B cell (primary cell): ENCODE results near the gene TMEFF1.

Source experiments
- EZH2 ChIP-seq: IDR thresholded peaks from 2 replicates; pipeline ENCODE4 v1.6.1; 2012; ENCODE audit warnings: borderline replicate concordance, low read depth, mild to moderate bottlenecking, moderate library complexity, low read length; ENCODE audit not compliant: insufficient read depth, poor library complexity, severe bottlenecking
- TF ChIP-seq, protein P1 (sequence below): fragments of 200-600 bp; IDR thresholded peaks from one replicate; pipeline ENCODE4 v1.8.0; 2022; ENCODE audit warnings: antibody characterized with exemption, mild to moderate bottlenecking

DNA sequence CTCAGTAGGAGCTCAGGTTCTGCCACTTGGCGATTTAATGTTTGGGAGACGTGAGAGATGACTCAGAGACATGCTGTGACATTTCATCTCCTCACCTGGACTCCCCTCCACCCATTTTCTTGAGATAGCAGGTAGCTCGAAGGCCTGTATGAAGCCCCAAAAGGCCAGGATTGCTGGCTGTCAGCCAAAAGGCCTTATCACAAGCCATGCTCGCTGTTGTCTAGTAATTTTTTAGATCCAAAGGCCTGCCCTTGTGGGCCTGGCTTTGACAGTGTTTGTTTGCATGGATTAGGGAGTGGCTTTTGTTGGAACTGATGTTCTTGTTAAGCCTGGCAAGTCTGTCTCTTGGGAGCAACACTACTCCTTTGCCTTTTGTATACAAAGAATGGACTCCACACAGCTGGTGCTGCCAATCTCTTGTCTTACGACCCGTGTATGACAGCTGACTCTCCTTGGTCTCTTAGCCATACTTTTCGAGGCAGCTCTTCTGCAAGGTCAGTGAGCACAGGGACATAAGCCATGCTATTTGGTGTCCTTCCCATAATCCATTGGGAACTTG is 127.7 kb downstream of the TMEFF1 start:
- TF ChIP-seq, protein P1, sequence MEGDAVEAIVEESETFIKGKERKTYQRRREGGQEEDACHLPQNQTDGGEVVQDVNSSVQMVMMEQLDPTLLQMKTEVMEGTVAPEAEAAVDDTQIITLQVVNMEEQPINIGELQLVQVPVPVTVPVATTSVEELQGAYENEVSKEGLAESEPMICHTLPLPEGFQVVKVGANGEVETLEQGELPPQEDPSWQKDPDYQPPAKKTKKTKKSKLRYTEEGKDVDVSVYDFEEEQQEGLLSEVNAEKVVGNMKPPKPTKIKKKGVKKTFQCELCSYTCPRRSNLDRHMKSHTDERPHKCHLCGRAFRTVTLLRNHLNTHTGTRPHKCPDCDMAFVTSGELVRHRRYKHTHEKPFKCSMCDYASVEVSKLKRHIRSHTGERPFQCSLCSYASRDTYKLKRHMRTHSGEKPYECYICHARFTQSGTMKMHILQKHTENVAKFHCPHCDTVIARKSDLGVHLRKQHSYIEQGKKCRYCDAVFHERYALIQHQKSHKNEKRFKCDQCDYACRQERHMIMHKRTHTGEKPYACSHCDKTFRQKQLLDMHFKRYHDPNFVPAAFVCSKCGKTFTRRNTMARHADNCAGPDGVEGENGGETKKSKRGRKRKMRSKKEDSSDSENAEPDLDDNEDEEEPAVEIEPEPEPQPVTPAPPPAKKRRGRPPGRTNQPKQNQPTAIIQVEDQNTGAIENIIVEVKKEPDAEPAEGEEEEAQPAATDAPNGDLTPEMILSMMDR = no peak
- TF ChIP-seq EZH2 = no peak
